ENCODE data around the gene BDP1.
"Not testable (repeated sequence)": the region's sequence is repeated elsewhere in the genome, so short reads cannot be mapped to it uniquely, and the experiment has no call there.

GRCh38 chr5:71415626-71416025 lies 39.8 kb upstream of the BDP1 start:
- TF ChIP-seq, protein P1, sequence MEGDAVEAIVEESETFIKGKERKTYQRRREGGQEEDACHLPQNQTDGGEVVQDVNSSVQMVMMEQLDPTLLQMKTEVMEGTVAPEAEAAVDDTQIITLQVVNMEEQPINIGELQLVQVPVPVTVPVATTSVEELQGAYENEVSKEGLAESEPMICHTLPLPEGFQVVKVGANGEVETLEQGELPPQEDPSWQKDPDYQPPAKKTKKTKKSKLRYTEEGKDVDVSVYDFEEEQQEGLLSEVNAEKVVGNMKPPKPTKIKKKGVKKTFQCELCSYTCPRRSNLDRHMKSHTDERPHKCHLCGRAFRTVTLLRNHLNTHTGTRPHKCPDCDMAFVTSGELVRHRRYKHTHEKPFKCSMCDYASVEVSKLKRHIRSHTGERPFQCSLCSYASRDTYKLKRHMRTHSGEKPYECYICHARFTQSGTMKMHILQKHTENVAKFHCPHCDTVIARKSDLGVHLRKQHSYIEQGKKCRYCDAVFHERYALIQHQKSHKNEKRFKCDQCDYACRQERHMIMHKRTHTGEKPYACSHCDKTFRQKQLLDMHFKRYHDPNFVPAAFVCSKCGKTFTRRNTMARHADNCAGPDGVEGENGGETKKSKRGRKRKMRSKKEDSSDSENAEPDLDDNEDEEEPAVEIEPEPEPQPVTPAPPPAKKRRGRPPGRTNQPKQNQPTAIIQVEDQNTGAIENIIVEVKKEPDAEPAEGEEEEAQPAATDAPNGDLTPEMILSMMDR (IDR thresholded peaks at IDR 0.05): not testable (repeated sequence)
- not testable (repeated sequence) for TF ChIP-seq POLR2A (IDR thresholded peaks at IDR 0.05)
